Neural progenitor cell (in vitro differentiated cells): Measurements from ENCODE around the gene TREM1. TPM values are rescaled to one million over a fixed set of nuclear protein-coding genes. Genes with fewer than 3 reads are reported as not detected.

ENCODE experiments used
- DNase-seq: peaks from one replicate; pipeline ENCODE4 v3.0.0-alpha.2; 2016; ENCODE audit warnings: low spot score
- H2AFZ ChIP-seq: fragments of 200-600 bp; sonication (generic); replicated peaks from 2 replicates; pipeline ENCODE4 v1.6.1; 2016; ENCODE audit warnings: antibody characterized with exemption
- H3F3A ChIP-seq: fragments of 200-600 bp; sonication (generic); 2 replicates; pipeline ENCODE4 v1.6.1; 2016; ENCODE audit warnings: antibody characterized with exemption, low read depth
- H3K27ac ChIP-seq: fragments of 200-600 bp; sonication (generic); 2 replicates; pipeline ENCODE4 v1.5.1; 2016; ENCODE audit warnings: mild to moderate bottlenecking
- H3K27me3 ChIP-seq: fragments of 200-600 bp; sonication (generic); 2 replicates; pipeline ENCODE4 v1.6.1; 2016; ENCODE audit warnings: mild to moderate bottlenecking, moderate library complexity
- H3K36me3 ChIP-seq: fragments of 200-600 bp; sonication (generic); 2 replicates; pipeline ENCODE4 v1.5.1; 2016
- H3K4me1 ChIP-seq: fragments of 200-600 bp; sonication (generic); 2 replicates; pipeline ENCODE4 v1.6.1; 2016; ENCODE audit warnings: mixed run types
- H3K4me2 ChIP-seq: fragments of 200-600 bp; sonication (generic); 2 replicates; pipeline ENCODE4 v1.6.1; 2016
- H3K4me3 ChIP-seq: fragments of 200-600 bp; sonication (generic); 2 replicates; pipeline ENCODE4 v1.5.1; 2016
- H3K79me2 ChIP-seq: fragments of 200-600 bp; sonication (generic); 2 replicates; pipeline ENCODE4 v1.6.1; 2016; ENCODE audit warnings: low read depth
- H3K9ac ChIP-seq: fragments of 200-600 bp; sonication (generic); 2 replicates; pipeline ENCODE4 v1.6.1; 2016
- H3K9me3 ChIP-seq: fragments of 200-600 bp; sonication (generic); 2 replicates; pipeline ENCODE4 v1.5.1; 2016; ENCODE audit warnings: low read depth
- H4K20me1 ChIP-seq: fragments of 200-600 bp; sonication (generic); 2 replicates; pipeline ENCODE4 v1.6.1; 2016; ENCODE audit warnings: low read depth
- H3K27ac Mint-ChIP-seq: 3 replicates; pipeline ENCODE4 v1.8.0; 2021; ENCODE audit warnings: mixed read lengths
- H3K27me3 Mint-ChIP-seq: 2 replicates; pipeline ENCODE4 v1.8.0; 2022; ENCODE audit warnings: low read depth, mild to moderate bottlenecking, inconsistent platforms, moderate library complexity, mixed read lengths; ENCODE audit not compliant: insufficient read depth
- H3K36me3 Mint-ChIP-seq: 3 replicates; pipeline ENCODE4 v1.8.0; 2021; ENCODE audit warnings: mixed read lengths
- H3K4me1 Mint-ChIP-seq: 3 replicates; pipeline ENCODE4 v1.8.0; 2021; ENCODE audit warnings: mixed read lengths
- H3K4me3 Mint-ChIP-seq: 3 replicates; pipeline ENCODE4 v1.8.0; 2021; ENCODE audit warnings: mild to moderate bottlenecking, moderate library complexity, mixed read lengths
- H3K9me3 Mint-ChIP-seq: 3 replicates; pipeline ENCODE4 v1.8.0; 2020; ENCODE audit warnings: mixed read lengths
- EZH2 ChIP-seq: fragments of 200-600 bp; sonication (generic); IDR thresholded peaks from 2 replicates; pipeline ENCODE4 v1.6.1; 2017; ENCODE audit warnings: antibody characterized with exemption, mild to moderate bottlenecking, moderate library complexity
- EZH2phosphoT487 ChIP-seq: fragments of 200-600 bp; sonication (generic); IDR thresholded peaks from 2 replicates; pipeline ENCODE4 v1.6.1; 2017; ENCODE audit warnings: antibody characterized with exemption
- total RNA-seq: library from RNA; depleted of rRNA; stranded (reverse); fragments of >200 nt; gene quantifications from 2 replicates; pipeline ENCODE4 v1.2.3, GENCODE V29; 2015; ENCODE audit warnings: low replicate concordance
- TF ChIP-seq, protein P1 (sequence below): fragments of 200-600 bp; sonication (generic); IDR thresholded peaks from 2 replicates; pipeline ENCODE4 v1.5.1; 2017; ENCODE audit warnings: antibody characterized with exemption, mild to moderate bottlenecking

The TREM1 gene
- total RNA-seq, 1 donor from 2014 or later, result not detected

GRCh38 chr6:41268478-41268877 lies 18.0 kb downstream of the TREM1 start:
- Histone ChIP-seq H3K27me3 (no peaks in the 10 kb centered on the region), H3K27ac (no peak overlapping the region), H2AFZ (no peak overlapping the region), H3K36me3 (no peaks in the 10 kb centered on the region), H3K79me2 (no peaks in the 10 kb centered on the region), H3K9ac (no peak overlapping the region), H3F3A (no peaks in the 10 kb centered on the region), H4K20me1 (no peaks in the 10 kb centered on the region), H3K9me3 (no peaks in the 10 kb centered on the region), H3K4me2 (no peak overlapping the region), H3K4me3 (no peak overlapping the region), H3K4me1 (no peaks in the 10 kb centered on the region)
- no peaks in the 10 kb centered on the region for H3K4me1 Mint-ChIP-seq
- no peak overlapping the region for H3K27ac Mint-ChIP-seq
- DNase-seq, result no peak
- H3K27me3 Mint-ChIP-seq, result peaks cover 6% of the 10 kb centered on the region
- no peaks in the 10 kb centered on the region for H3K36me3 Mint-ChIP-seq
- TF ChIP-seq EZH2 (no peak), EZH2phosphoT487 (no peak)
- TF ChIP-seq, protein P1, sequence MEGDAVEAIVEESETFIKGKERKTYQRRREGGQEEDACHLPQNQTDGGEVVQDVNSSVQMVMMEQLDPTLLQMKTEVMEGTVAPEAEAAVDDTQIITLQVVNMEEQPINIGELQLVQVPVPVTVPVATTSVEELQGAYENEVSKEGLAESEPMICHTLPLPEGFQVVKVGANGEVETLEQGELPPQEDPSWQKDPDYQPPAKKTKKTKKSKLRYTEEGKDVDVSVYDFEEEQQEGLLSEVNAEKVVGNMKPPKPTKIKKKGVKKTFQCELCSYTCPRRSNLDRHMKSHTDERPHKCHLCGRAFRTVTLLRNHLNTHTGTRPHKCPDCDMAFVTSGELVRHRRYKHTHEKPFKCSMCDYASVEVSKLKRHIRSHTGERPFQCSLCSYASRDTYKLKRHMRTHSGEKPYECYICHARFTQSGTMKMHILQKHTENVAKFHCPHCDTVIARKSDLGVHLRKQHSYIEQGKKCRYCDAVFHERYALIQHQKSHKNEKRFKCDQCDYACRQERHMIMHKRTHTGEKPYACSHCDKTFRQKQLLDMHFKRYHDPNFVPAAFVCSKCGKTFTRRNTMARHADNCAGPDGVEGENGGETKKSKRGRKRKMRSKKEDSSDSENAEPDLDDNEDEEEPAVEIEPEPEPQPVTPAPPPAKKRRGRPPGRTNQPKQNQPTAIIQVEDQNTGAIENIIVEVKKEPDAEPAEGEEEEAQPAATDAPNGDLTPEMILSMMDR, result no peak
- H3K4me3 Mint-ChIP-seq, result no peak overlapping the region
- H3K9me3 Mint-ChIP-seq, result peaks cover 4% of the 10 kb centered on the region

- no peaks in the 10 kb centered on the region for H3K36me3 ChIP-seq
- no peak overlapping the region for H3K9ac ChIP-seq
- TF ChIP-seq EZH2phosphoT487 (no peak), EZH2 (no peak)
- TF ChIP-seq, protein P1, result no peak
- Mint-ChIP-seq H3K27ac (no peak overlapping the region), H3K4me3 (no peak overlapping the region), H3K9me3 (peaks cover 19% of the 10 kb centered on the region), H3K4me1 (no peaks in the 10 kb centered on the region), H3K36me3 (no peaks in the 10 kb centered on the region), H3K27me3 (peaks cover 1% of the 10 kb centered on the region)
- no peaks in the 10 kb centered on the region for H3K27me3 ChIP-seq
- H3K9me3 ChIP-seq, result peaks cover 8% of the 10 kb centered on the region
- H2AFZ ChIP-seq, result no peak overlapping the region
- no peaks in the 10 kb centered on the region for H3F3A ChIP-seq
- H4K20me1 ChIP-seq, result no peaks in the 10 kb centered on the region
- no peaks in the 10 kb centered on the region for H3K4me1 ChIP-seq
- no peaks in the 10 kb centered on the region for H3K79me2 ChIP-seq
- H3K4me3 ChIP-seq, result no peak overlapping the region
- no peak overlapping the region for H3K4me2 ChIP-seq
- no peak for DNase-seq
- no peak overlapping the region for H3K27ac ChIP-seq
Measured at GRCh38 chr6:41266541-41266940, 19.9 kb downstream of the TREM1 start.

DNA sequence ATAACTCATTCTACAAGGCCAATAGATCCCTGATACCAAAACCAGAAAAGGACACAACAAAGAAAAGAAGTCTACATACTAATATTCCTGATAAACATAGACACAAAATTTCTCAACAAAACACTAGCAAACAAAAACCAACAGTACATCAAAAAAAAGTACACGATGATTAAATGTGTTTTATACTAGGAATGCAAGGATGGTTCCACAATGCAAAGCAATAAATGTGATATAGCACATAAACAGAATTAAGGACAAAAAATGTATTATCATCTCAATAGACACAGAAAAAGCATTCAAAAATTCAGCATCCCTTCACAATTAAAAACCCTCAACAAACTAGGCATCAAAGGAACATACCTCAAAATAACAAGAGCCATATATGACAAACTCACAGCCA lies 23.2 kb downstream of the TREM1 start:
- Histone ChIP-seq H3K79me2 (no peaks in the 10 kb centered on the region), H3K9ac (no peak overlapping the region), H3F3A (no peaks in the 10 kb centered on the region), H3K9me3 (peaks cover 12% of the 10 kb centered on the region), H2AFZ (no peak overlapping the region), H3K27me3 (no peaks in the 10 kb centered on the region), H3K4me1 (no peaks in the 10 kb centered on the region), H3K27ac (no peak overlapping the region), H3K4me3 (no peak overlapping the region), H3K36me3 (no peaks in the 10 kb centered on the region), H4K20me1 (no peaks in the 10 kb centered on the region), H3K4me2 (no peak overlapping the region)
- TF ChIP-seq EZH2phosphoT487, result no peak
- TF ChIP-seq, protein P1, result no peak
- TF ChIP-seq EZH2, result no peak
- no peak for DNase-seq
- peaks cover 3% of the 10 kb centered on the region for H3K27me3 Mint-ChIP-seq
- no peak overlapping the region for H3K4me3 Mint-ChIP-seq
- H3K4me1 Mint-ChIP-seq, result peaks cover 3% of the 10 kb centered on the region
- H3K9me3 Mint-ChIP-seq, result peaks cover 38% of the 10 kb centered on the region
- H3K27ac Mint-ChIP-seq, result no peak overlapping the region
- H3K36me3 Mint-ChIP-seq, result no peaks in the 10 kb centered on the region
